Nephron (organoid): ENCODE results near the gene IQCK.
A peak's percentile ranks its signal among the peaks of the same experiment; 100 is the strongest.

Source experiments
- H3K27ac Mint-ChIP-seq, 3 experiments: 2 replicates each; pipeline ENCODE4 v1.8.0; 2020; ENCODE audit warnings: mixed read lengths in 3 of 3, mild to moderate bottlenecking in 2 of 3, moderate library complexity in 1 of 3
- H3K27me3 Mint-ChIP-seq: 2 replicates; pipeline ENCODE4 v1.8.0; 2021; ENCODE audit warnings: low read depth, mild to moderate bottlenecking, moderate library complexity, mixed read lengths
- H3K36me3 Mint-ChIP-seq: 2 replicates; pipeline ENCODE4 v1.8.0; 2020; ENCODE audit warnings: low read depth, mixed read lengths
- H3K4me1 Mint-ChIP-seq: 2 replicates; pipeline ENCODE4 v1.8.0; 2020; ENCODE audit warnings: mixed read lengths
- H3K4me3 Mint-ChIP-seq, 3 experiments: 2 replicates each; pipeline ENCODE4 v1.8.0; 2020; ENCODE audit warnings: mild to moderate bottlenecking in 3 of 3, mixed read lengths in 3 of 3, moderate library complexity in 2 of 3
- H3K9me3 Mint-ChIP-seq: 2 replicates; pipeline ENCODE4 v1.8.0; 2020; ENCODE audit warnings: mixed read lengths
- CTCF ChIP-seq, 3 experiments: fragments of 200-600 bp; sonication (generic); IDR thresholded peaks; one replicate each; pipeline ENCODE4 v1.5.0; 2021; ENCODE audit warnings: antibody characterized with exemption in 3 of 3; ENCODE audit not compliant: unreplicated experiment in 3 of 3

Gene IQCK

GRCh38 chr16:19822533-19822932 is 104.5 kb downstream of the IQCK start:
- Mint-ChIP-seq H3K27me3 (no peaks in the 10 kb centered on the region), H3K4me1 (peaks cover 5% of the 10 kb centered on the region), H3K4me3 (no peak overlapping the region), H3K27ac (no peak overlapping the region), H3K9me3 (no peaks in the 10 kb centered on the region), H3K36me3 (peaks cover 19% of the 10 kb centered on the region)
- TF ChIP-seq CTCF (IDR thresholded peaks at IDR 0.05; ENCODE audit: unreplicated experiment in 3 of 3): no peak

GRCh38 chr16:19823322-19823721 is 105.3 kb downstream of the IQCK start:
- no peak overlapping the region for H3K27ac Mint-ChIP-seq
- no peak for TF ChIP-seq CTCF (IDR thresholded peaks at IDR 0.05; ENCODE audit: unreplicated experiment in 3 of 3)
- H3K4me1 Mint-ChIP-seq: peaks cover 6% of the 10 kb centered on the region
- no peak overlapping the region for H3K4me3 Mint-ChIP-seq
- peaks cover 20% of the 10 kb centered on the region for H3K36me3 Mint-ChIP-seq
- H3K27me3 Mint-ChIP-seq: no peaks in the 10 kb centered on the region
- H3K9me3 Mint-ChIP-seq: no peaks in the 10 kb centered on the region

GRCh38 chr16:19824216-19824615 is 106.1 kb downstream of the IQCK start:
- H3K27me3 Mint-ChIP-seq: no peaks in the 10 kb centered on the region
- no peak overlapping the region for H3K27ac Mint-ChIP-seq
- no peaks in the 10 kb centered on the region for H3K9me3 Mint-ChIP-seq
- TF ChIP-seq CTCF (IDR thresholded peaks at IDR 0.05; ENCODE audit: unreplicated experiment in 3 of 3): no peak
- H3K36me3 Mint-ChIP-seq: peaks cover 20% of the 10 kb centered on the region
- H3K4me1 Mint-ChIP-seq: peaks cover 6% of the 10 kb centered on the region
- H3K4me3 Mint-ChIP-seq: no peak overlapping the region

GRCh38 chr16:19829844-19830692 is 112.0 kb downstream of the IQCK start:
- no peaks in the 10 kb centered on the region for H3K9me3 Mint-ChIP-seq
- peak overlapping the region; percentile 46 to 60 (median 58) for H3K27ac Mint-ChIP-seq
- TF ChIP-seq CTCF (IDR thresholded peaks at IDR 0.05; ENCODE audit: unreplicated experiment in 3 of 3): no peak
- H3K4me1 Mint-ChIP-seq: peaks cover 40% of the 10 kb centered on the region
- no peaks in the 10 kb centered on the region for H3K27me3 Mint-ChIP-seq
- H3K4me3 Mint-ChIP-seq: no peak overlapping the region
- peaks cover 20% of the 10 kb centered on the region for H3K36me3 Mint-ChIP-seq

GRCh38 chr16:19830902-19831560 is 113.0 kb downstream of the IQCK start:
- TF ChIP-seq CTCF (IDR thresholded peaks at IDR 0.05; ENCODE audit: unreplicated experiment in 3 of 3): no peak
- Mint-ChIP-seq H3K4me1 (peaks cover 41% of the 10 kb centered on the region), H3K9me3 (no peaks in the 10 kb centered on the region), H3K36me3 (peaks cover 19% of the 10 kb centered on the region), H3K27me3 (no peaks in the 10 kb centered on the region), H3K4me3 (peak overlapping the region in 1 of 3 experiments; percentile 4), H3K27ac (peak overlapping the region; percentile 44 to 83 (median 46))
